A549 (cell line): Measurements from ENCODE around the gene LGALS1.

Source experiments
- CEBPB ChIP-seq, 2 experiments: fragments of >200 bp in 1 of 2; sonication (Bioruptor Twin) in 1 of 2; formaldehyde crosslinking in 1 of 2; IDR thresholded peaks; 2 replicates each; pipeline ENCODE4 v1.6.1; 2012 to 2016
- CTCF ChIP-seq: fragments of >200 bp; sonication (Bioruptor Twin); formaldehyde crosslinking; IDR thresholded peaks from 3 replicates; pipeline ENCODE4 v1.5.1; 2016
- GATA3 ChIP-seq: IDR thresholded peaks from 2 replicates; pipeline ENCODE4 v1.6.1; 2012; ENCODE audit warnings: borderline replicate concordance
- JUN ChIP-seq, 2 experiments: fragments of >200 bp; sonication (Bioruptor Twin); formaldehyde crosslinking; IDR thresholded peaks; 2 replicates in 1 of 2; 3 replicates in 1 of 2; pipeline ENCODE4 v1.6.1; 2016 to 2017
- RAD21 ChIP-seq, 2 experiments: fragments of >200 bp in 1 of 2; sonication (Bioruptor Twin) in 1 of 2; formaldehyde crosslinking in 1 of 2; IDR thresholded peaks in 1 of 2; conservative IDR thresholded peaks in 1 of 2; 2 replicates in 1 of 2; 3 replicates in 1 of 2; pipeline ENCODE4 v1.6.1; 2012 to 2018; ENCODE audit warnings: inconsistent platforms in 1 of 2
- REST ChIP-seq: fragments of 200-600 bp; sonication (generic); IDR thresholded peaks from 2 replicates; pipeline ENCODE4 v1.6.1; 2016; ENCODE audit warnings: antibody characterized with exemption, mild to moderate bottlenecking, moderate library complexity

GRCh38 chr22:37629928-37630327 lies 45.5 kb upstream of the LGALS1 start:
- no peak for TF ChIP-seq REST
- no peak for TF ChIP-seq JUN (IDR thresholded peaks at IDR 0.05)
- TF ChIP-seq GATA3: no peak
- no peak for TF ChIP-seq RAD21 (conservative IDR thresholded peaks at IDR 0.05 in 1 of 2, IDR thresholded peaks at IDR 0.05 in 1 of 2)
- no peak for TF ChIP-seq CTCF
- TF ChIP-seq CEBPB (IDR thresholded peaks at IDR 0.05): no peak
